GM12878 (cell line): Measurements from ENCODE around the gene ATN1. TPM values are rescaled to one million over a fixed set of nuclear protein-coding genes. Genes with fewer than 3 reads are reported as not detected.

Experiments
- BHLHE40 ChIP-seq, 2 experiments: fragments of 450-650 bp in 1 of 2; IDR thresholded peaks; 2 replicates each; pipeline ENCODE4 v1.6.1; 2011 to 2017; ENCODE audit warnings: low read depth in 2 of 2, borderline replicate concordance in 1 of 2, improper control_type of control experiment in 1 of 2, low read length in 1 of 2, mild to moderate bottlenecking in 1 of 2
- CBFB ChIP-seq: IDR thresholded peaks from 2 replicates; pipeline ENCODE4 v1.6.1; 2016; ENCODE audit warnings: antibody characterized with exemption, low read depth
- FOXM1 ChIP-seq: IDR thresholded peaks from 2 replicates; pipeline ENCODE4 v1.6.1; 2012; ENCODE audit warnings: low read depth, mild to moderate bottlenecking, inconsistent platforms, low read length, moderate library complexity
- JUNB ChIP-seq: IDR thresholded peaks from 2 replicates; pipeline ENCODE4 v1.6.1; 2016; ENCODE audit warnings: antibody characterized with exemption, mild to moderate bottlenecking
- NRF1 ChIP-seq: conservative IDR thresholded peaks from 2 replicates; pipeline ENCODE4 v1.6.1; 2011; ENCODE audit warnings: mild to moderate bottlenecking, low read depth, low read length, improper control_type of control experiment
- PML ChIP-seq: IDR thresholded peaks from 2 replicates; pipeline ENCODE4 v1.6.1; 2012; ENCODE audit warnings: low read length, inconsistent platforms
- POLR2A ChIP-seq: IDR thresholded peaks from 2 replicates; pipeline ENCODE4 v1.6.1; 2011; ENCODE audit warnings: low read depth, mild to moderate bottlenecking, low read length
- POU2F2 ChIP-seq: IDR thresholded peaks from 3 replicates; pipeline ENCODE4 v1.6.1; 2011; ENCODE audit warnings: low read depth, mild to moderate bottlenecking, low read length, borderline replicate concordance
- SP1 ChIP-seq: IDR thresholded peaks from one replicate; pipeline ENCODE4 v1.6.1; 2011; ENCODE audit warnings: low read depth, low read length
- SUZ12 ChIP-seq: fragments of 200-600 bp; sonication (generic); IDR thresholded peaks from one replicate; pipeline ENCODE4 v1.6.1; 2018; ENCODE audit warnings: antibody characterized with exemption, mild to moderate bottlenecking; ENCODE audit not compliant: unreplicated experiment
- WRNIP1 ChIP-seq: IDR thresholded peaks from 2 replicates; pipeline ENCODE4 v1.6.1; 2011; ENCODE audit warnings: low read depth, low read length, improper control_type of control experiment, borderline replicate concordance
- polyA plus RNA-seq, 11 experiments: library from polyadenylated mRNA; depleted of rRNA in 4 of 11; unstranded in 6 of 11; stranded (reverse) in 5 of 11; fragments of >200 nt; fragmentation: Nextera tagmentation in 4 of 11; fragmentation: Illumina TruSeq in 1 of 11; extraction: Ambion mirVana in 4 of 11; extraction: Trizol in 1 of 11; gene quantifications; 1 replicate in 1 of 11; 2 replicates in 10 of 11; pipeline versions ENCODE4 v1.2.1 to v1.2.3, GENCODE V29; 2011 to 2016; ENCODE audit warnings: inconsistent platforms in 2 of 11, missing spikeins in 2 of 11, low read depth in 1 of 11
- total RNA-seq, 4 experiments: library from RNA; depleted of rRNA in 3 of 4; stranded (reverse); fragments of >200 nt in 3 of 4; fragmentation: Illumina TruSeq in 1 of 4; extraction: Trizol in 1 of 4; gene quantifications; 2 replicates each; pipeline versions ENCODE4 v1.2.1 to v1.2.3, GENCODE V29; 2013 to 2021
- TF ChIP-seq, protein P1 (sequence below): fragments of 450-650 bp; IDR thresholded peaks from 2 replicates; pipeline ENCODE4 v1.6.1; 2017; ENCODE audit warnings: mild to moderate bottlenecking, moderate library complexity
- TF ChIP-seq, protein P2 (sequence below): fragments of 450-650 bp; IDR thresholded peaks from 2 replicates; pipeline ENCODE4 v1.6.1; 2017; ENCODE audit warnings: mild to moderate bottlenecking, low read depth, inconsistent platforms; ENCODE audit not compliant: poor library complexity, severe bottlenecking
- TF ChIP-seq, protein P3 (sequence below): fragments of 150-350 bp; IDR thresholded peaks from 2 replicates; pipeline ENCODE4 v1.6.1; 2016; ENCODE audit warnings: low read depth, low read length
- TF ChIP-seq, protein P4 (sequence below): fragments of 450-650 bp; IDR thresholded peaks from 2 replicates; pipeline ENCODE4 v1.6.1; 2018; ENCODE audit warnings: borderline replicate concordance, mild to moderate bottlenecking; ENCODE audit not compliant: partially characterized antibody
- TF ChIP-seq, protein P5 (sequence below): IDR thresholded peaks from 2 replicates; pipeline ENCODE4 v1.6.1; 2012; ENCODE audit warnings: low read depth, low read length, improper control_type of control experiment

The ATN1 gene
- total and polyA plus RNA-seq, 10 of the 15 experiments (the other 5 are each of a cell fraction or from before 2014, with no cell fraction given) = 0.08 to 44.5 (median 5.0) TPM

DNA sequence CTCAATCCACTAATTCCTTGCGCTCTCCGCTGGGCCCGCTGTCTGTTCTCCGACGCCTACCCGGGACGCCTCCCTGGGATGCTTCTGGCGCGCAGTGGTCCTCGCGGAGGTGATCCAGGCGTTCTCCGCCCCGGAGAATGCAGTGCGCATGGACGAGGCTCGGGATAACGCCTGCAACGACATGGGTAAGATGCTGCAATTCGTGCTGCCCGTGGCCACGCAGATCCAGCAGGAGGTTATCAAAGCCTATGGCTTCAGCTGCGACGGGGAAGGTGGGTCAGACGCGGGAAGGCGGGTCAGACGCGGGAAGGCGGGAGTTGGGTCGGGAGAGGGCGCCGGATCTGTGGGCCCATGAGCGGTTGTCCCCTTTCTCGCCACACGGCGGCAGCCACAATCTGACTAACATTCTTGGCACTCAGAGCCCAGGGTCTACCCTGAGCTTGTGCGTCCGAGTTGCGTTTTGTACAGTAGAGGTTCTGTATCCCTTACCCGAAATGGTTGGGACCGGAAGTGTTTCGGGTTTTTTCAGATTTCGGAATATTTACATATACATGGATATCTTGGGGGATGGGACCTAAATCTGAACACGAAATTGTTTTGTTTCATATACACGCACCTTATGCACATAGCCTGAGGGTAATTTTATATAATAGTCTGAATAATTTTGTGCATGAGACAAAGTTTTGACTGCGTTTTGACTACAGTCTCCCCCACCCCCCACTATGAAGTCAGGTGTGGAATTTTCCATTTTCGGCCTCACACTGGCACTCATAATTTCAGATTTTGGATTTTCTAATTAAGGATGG lies 16.8 kb downstream of the ATN1 start (continued):
- TF ChIP-seq, protein P1, sequence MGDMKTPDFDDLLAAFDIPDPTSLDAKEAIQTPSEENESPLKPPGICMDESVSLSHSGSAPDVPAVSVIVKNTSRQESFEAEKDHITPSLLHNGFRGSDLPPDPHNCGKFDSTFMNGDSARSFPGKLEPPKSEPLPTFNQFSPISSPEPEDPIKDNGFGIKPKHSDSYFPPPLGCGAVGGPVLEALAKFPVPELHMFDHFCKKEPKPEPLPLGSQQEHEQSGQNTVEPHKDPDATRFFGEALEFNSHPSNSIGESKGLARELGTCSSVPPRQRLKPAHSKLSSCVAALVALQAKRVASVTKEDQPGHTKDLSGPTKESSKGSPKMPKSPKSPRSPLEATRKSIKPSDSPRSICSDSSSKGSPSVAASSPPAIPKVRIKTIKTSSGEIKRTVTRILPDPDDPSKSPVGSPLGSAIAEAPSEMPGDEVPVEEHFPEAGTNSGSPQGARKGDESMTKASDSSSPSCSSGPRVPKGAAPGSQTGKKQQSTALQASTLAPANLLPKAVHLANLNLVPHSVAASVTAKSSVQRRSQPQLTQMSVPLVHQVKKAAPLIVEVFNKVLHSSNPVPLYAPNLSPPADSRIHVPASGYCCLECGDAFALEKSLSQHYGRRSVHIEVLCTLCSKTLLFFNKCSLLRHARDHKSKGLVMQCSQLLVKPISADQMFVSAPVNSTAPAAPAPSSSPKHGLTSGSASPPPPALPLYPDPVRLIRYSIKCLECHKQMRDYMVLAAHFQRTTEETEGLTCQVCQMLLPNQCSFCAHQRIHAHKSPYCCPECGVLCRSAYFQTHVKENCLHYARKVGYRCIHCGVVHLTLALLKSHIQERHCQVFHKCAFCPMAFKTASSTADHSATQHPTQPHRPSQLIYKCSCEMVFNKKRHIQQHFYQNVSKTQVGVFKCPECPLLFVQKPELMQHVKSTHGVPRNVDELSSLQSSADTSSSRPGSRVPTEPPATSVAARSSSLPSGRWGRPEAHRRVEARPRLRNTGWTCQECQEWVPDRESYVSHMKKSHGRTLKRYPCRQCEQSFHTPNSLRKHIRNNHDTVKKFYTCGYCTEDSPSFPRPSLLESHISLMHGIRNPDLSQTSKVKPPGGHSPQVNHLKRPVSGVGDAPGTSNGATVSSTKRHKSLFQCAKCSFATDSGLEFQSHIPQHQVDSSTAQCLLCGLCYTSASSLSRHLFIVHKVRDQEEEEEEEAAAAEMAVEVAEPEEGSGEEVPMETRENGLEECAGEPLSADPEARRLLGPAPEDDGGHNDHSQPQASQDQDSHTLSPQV = no peak
- TF ChIP-seq WRNIP1 (no peak), POU2F2 (peak; percentile 3; the same call in 1 of the 3 replicates), BHLHE40 (IDR thresholded peaks at IDR 0.05; ENCODE audit: borderline replicate concordance in 1 of 2, low read depth in 2 of 2, low read length in 1 of 2) (peak in 1 of 2 experiments; percentile 60; a peak in 1 of 4 replicates), NRF1 (no peak), FOXM1 (no peak), CBFB (no peak), SP1 (no peak), POLR2A (peak; percentile 87), JUNB (peak; percentile 69), SUZ12 (no peak), PML (no peak)
- TF ChIP-seq, protein P2, sequence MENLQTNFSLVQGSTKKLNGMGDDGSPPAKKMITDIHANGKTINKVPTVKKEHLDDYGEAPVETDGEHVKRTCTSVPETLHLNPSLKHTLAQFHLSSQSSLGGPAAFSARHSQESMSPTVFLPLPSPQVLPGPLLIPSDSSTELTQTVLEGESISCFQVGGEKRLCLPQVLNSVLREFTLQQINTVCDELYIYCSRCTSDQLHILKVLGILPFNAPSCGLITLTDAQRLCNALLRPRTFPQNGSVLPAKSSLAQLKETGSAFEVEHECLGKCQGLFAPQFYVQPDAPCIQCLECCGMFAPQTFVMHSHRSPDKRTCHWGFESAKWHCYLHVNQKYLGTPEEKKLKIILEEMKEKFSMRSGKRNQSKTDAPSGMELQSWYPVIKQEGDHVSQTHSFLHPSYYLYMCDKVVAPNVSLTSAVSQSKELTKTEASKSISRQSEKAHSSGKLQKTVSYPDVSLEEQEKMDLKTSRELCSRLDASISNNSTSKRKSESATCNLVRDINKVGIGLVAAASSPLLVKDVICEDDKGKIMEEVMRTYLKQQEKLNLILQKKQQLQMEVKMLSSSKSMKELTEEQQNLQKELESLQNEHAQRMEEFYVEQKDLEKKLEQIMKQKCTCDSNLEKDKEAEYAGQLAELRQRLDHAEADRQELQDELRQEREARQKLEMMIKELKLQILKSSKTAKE = peak; percentile 14
- TF ChIP-seq, protein P3, sequence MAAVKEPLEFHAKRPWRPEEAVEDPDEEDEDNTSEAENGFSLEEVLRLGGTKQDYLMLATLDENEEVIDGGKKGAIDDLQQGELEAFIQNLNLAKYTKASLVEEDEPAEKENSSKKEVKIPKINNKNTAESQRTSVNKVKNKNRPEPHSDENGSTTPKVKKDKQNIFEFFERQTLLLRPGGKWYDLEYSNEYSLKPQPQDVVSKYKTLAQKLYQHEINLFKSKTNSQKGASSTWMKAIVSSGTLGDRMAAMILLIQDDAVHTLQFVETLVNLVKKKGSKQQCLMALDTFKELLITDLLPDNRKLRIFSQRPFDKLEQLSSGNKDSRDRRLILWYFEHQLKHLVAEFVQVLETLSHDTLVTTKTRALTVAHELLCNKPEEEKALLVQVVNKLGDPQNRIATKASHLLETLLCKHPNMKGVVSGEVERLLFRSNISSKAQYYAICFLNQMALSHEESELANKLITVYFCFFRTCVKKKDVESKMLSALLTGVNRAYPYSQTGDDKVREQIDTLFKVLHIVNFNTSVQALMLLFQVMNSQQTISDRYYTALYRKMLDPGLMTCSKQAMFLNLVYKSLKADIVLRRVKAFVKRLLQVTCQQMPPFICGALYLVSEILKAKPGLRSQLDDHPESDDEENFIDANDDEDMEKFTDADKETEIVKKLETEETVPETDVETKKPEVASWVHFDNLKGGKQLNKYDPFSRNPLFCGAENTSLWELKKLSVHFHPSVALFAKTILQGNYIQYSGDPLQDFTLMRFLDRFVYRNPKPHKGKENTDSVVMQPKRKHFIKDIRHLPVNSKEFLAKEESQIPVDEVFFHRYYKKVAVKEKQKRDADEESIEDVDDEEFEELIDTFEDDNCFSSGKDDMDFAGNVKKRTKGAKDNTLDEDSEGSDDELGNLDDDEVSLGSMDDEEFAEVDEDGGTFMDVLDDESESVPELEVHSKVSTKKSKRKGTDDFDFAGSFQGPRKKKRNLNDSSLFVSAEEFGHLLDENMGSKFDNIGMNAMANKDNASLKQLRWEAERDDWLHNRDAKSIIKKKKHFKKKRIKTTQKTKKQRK = no peak
- TF ChIP-seq, protein P4, sequence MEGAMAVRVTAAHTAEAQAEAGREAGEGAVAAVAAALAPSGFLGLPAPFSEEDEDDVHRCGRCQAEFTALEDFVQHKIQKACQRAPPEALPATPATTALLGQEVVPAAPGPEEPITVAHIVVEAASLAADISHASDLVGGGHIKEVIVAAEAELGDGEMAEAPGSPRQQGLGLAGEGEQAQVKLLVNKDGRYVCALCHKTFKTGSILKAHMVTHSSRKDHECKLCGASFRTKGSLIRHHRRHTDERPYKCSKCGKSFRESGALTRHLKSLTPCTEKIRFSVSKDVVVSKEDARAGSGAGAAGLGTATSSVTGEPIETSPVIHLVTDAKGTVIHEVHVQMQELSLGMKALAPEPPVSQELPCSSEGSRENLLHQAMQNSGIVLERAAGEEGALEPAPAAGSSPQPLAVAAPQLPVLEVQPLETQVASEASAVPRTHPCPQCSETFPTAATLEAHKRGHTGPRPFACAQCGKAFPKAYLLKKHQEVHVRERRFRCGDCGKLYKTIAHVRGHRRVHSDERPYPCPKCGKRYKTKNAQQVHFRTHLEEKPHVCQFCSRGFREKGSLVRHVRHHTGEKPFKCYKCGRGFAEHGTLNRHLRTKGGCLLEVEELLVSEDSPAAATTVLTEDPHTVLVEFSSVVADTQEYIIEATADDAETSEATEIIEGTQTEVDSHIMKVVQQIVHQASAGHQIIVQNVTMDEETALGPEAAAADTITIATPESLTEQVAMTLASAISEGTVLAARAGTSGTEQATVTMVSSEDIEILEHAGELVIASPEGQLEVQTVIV = no peak
- TF ChIP-seq, protein P5, sequence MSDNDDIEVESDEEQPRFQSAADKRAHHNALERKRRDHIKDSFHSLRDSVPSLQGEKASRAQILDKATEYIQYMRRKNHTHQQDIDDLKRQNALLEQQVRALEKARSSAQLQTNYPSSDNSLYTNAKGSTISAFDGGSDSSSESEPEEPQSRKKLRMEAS = no peak; the same call in 1 of the 2 replicates
